ENCODE data around the gene GPR62. TPM values are rescaled to one million over a fixed set of nuclear protein-coding genes. Genes with fewer than 3 reads are reported as not detected.
A peak's percentile ranks its signal among the peaks of the same experiment; 100 is the strongest.

The GPR62 gene
- total RNA-seq, 1 experiment from 2014 or later, result not detected

DNA sequence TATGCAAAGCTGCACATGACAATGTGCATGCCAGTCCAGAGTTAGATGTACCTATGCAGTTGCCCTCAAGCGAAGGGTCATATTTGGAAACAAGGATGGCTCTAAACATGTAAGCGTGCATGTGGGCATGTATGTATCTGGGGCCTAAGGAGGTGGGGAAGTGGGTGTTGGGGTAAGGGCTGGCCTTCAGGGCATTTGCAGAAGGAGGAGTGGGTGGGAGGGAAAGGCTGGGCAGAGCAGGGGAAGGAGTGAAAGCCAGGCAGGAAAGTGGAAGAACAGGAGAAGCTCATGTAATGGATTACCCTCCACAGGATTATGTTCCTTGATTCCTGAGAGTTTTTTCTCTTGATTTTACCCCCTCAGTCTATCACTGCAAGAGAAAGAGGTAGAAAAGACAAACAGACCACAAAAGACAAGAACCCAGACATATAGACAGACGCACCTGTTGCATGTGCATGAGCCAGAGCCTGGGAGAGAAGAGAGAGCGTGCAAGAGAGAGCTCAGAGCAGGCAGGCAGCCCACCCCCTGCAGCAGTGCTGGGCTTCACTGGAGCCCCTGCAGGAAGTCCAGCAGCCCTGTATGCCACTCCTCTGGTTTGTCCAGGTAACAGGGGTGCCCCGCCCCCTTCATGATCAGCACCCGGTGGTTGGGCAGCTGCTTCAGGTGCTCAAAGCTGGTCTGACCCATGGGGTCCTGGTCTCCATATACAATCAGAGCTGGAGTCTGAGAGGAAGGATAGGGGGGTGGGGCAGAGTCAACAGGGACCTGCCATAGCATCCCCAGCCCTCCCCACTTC is 13.9 kb downstream of the GPR62 start:
- BruUV-seq (replicated peaks), result TSS peak; percentile 24
- no peak overlapping the region for H3K27ac Mint-ChIP-seq (ENCODE audit: low read depth, unreplicated experiment)

DNA sequence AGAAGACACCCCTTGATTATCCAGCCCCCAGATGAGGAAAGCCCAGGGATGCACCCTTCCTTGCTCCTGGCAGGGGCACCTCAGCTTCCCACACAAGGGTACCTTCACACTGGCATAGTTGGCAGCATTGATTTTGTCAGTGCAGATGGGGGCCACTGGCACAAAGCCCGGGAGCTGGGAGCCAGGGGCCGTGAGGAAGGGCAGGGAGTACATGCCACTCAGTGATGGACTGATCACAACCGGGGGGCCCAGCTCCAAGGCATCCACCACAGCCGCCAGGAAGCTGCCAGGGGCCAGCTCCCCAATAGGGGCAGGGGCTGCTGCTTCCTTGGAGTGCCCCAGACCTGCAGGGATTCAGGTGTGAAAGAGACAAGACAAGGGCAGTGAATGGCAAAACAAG is 14.7 kb downstream of the GPR62 start:
- TF ChIP-seq, protein P1, sequence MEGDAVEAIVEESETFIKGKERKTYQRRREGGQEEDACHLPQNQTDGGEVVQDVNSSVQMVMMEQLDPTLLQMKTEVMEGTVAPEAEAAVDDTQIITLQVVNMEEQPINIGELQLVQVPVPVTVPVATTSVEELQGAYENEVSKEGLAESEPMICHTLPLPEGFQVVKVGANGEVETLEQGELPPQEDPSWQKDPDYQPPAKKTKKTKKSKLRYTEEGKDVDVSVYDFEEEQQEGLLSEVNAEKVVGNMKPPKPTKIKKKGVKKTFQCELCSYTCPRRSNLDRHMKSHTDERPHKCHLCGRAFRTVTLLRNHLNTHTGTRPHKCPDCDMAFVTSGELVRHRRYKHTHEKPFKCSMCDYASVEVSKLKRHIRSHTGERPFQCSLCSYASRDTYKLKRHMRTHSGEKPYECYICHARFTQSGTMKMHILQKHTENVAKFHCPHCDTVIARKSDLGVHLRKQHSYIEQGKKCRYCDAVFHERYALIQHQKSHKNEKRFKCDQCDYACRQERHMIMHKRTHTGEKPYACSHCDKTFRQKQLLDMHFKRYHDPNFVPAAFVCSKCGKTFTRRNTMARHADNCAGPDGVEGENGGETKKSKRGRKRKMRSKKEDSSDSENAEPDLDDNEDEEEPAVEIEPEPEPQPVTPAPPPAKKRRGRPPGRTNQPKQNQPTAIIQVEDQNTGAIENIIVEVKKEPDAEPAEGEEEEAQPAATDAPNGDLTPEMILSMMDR (IDR thresholded peaks at IDR 0.05; ENCODE audit: unreplicated experiment), result no peak
- H3K9me3 Mint-ChIP-seq (ENCODE audit: unreplicated experiment), result no peaks in the 10 kb centered on the region
- intact Hi-C loops (cut with micrococcal nuclease), result no loop called here
- peaks cover 13% of the 10 kb centered on the region for H3K36me3 Mint-ChIP-seq (ENCODE audit: insufficient read depth, unreplicated experiment)
- H3K4me1 Mint-ChIP-seq (ENCODE audit: insufficient read depth, unreplicated experiment), result peaks cover 19% of the 10 kb centered on the region
- no peak for DNase-seq (ENCODE audit: unreplicated experiment)
- H3K27ac Mint-ChIP-seq (ENCODE audit: low read depth, unreplicated experiment), result no peak overlapping the region
- no peak overlapping the region for H3K4me3 Mint-ChIP-seq (ENCODE audit: unreplicated experiment)
- ChIA-PET CTCF (interaction anchor here (0.7 to 3.0 kb wide), 5 partner anchors 25 to 290 kb away, joined by 3 to 22 read pairs (median 4); partner anchors contain the start of genes PARP3 and RRP9), POLR2A (interaction anchor here (1.0 to 6.5 kb wide), 3 partner anchors 13 to 92 kb away, joined by 3 to 127 read pairs (median 37); partner anchors contain the start of genes ACY1, PARP3 and RRP9)
- BruUV-seq (replicated peaks), result no TSS peak
- no peaks in the 10 kb centered on the region for H3K27me3 Mint-ChIP-seq (ENCODE audit: insufficient read depth, unreplicated experiment)

More for the DNA sequence above, 13.9 kb downstream of the GPR62 start:
- H3K4me1 Mint-ChIP-seq (ENCODE audit: insufficient read depth, unreplicated experiment), result peaks cover 16% of the 10 kb centered on the region
- no peak overlapping the region for H3K4me3 Mint-ChIP-seq (ENCODE audit: unreplicated experiment)
- CTCF ChIA-PET, result interaction anchor here (0.7 to 3.0 kb wide), 5 partner anchors 14 to 289 kb away, joined by 3 to 22 read pairs (median 3); partner anchors contain the start of genes ACY1, PARP3 and RRP9
- intact Hi-C loops (cut with micrococcal nuclease), result no loop called here
- H3K9me3 Mint-ChIP-seq (ENCODE audit: unreplicated experiment), result no peaks in the 10 kb centered on the region
- POLR2A ChIA-PET, result interaction anchor here (1.0 to 6.5 kb wide), 4 partner anchors 14 to 93 kb away, joined by 3 to 127 read pairs (median 22); partner anchors contain the start of genes ACY1, PARP3 and RRP9
- DNase-seq (ENCODE audit: unreplicated experiment), result no peak
- H3K36me3 Mint-ChIP-seq (ENCODE audit: insufficient read depth, unreplicated experiment), result peaks cover 13% of the 10 kb centered on the region
- TF ChIP-seq, protein P1 (IDR thresholded peaks at IDR 0.05; ENCODE audit: unreplicated experiment), result no peak
- H3K27me3 Mint-ChIP-seq (ENCODE audit: insufficient read depth, unreplicated experiment), result no peaks in the 10 kb centered on the region

DNA sequence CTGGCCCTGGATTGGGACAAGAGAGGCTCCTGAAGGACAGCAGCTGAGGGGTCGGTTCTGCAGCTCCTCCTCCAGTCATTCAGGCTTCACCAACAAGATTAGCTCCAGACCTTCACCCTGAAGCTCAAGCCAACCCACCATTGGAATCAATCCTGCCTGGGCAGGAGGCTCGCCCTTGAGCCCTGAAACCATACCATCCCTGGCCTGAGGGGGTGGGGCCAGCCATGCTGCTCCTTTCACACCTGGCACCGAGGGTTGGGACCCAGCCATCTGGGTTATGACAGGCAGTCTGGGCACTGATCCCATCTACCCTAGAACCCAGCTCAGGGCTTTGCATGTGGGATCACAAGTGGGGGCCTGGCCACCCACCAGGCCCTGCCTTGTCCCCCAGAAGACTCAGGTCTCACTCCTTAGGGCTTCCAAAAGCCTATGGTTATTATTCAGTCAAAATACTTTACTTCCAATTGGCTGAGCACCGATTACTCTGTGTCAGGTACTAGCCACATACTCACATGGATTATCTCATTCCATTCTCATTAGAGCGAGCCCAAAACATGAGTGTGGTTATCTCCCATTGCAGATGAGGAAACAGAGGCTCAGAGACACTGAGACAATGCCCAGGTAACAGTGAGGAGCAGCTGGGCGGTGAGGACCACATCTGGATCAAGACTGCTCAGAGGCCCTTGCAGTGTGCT is 15.6 kb downstream of the GPR62 start:
- intact Hi-C loops (cut with micrococcal nuclease), result no loop called here
- ChIA-PET CTCF (interaction anchor here (0.6 to 3.0 kb wide), 4 partner anchors 26 to 164 kb away, joined by 3 to 22 read pairs (median 4); partner anchors contain the start of genes PARP3 and RRP9), POLR2A (interaction anchor here (0.6 to 6.5 kb wide), 4 partner anchors 12 to 861 kb away, joined by 3 to 127 read pairs (median 20); partner anchors contain the start of genes ACY1, PARP3 and RRP9)
- TF ChIP-seq, protein P1 (IDR thresholded peaks at IDR 0.05; ENCODE audit: unreplicated experiment), result no peak
- H3K27me3 Mint-ChIP-seq (ENCODE audit: insufficient read depth, unreplicated experiment), result no peaks in the 10 kb centered on the region
- peaks cover 13% of the 10 kb centered on the region for H3K36me3 Mint-ChIP-seq (ENCODE audit: insufficient read depth, unreplicated experiment)
- H3K4me3 Mint-ChIP-seq (ENCODE audit: unreplicated experiment), result no peak overlapping the region
- no peak overlapping the region for H3K27ac Mint-ChIP-seq (ENCODE audit: low read depth, unreplicated experiment)
- H3K9me3 Mint-ChIP-seq (ENCODE audit: unreplicated experiment), result no peaks in the 10 kb centered on the region
- H3K4me1 Mint-ChIP-seq (ENCODE audit: insufficient read depth, unreplicated experiment), result peaks cover 18% of the 10 kb centered on the region
- no peak for DNase-seq (ENCODE audit: unreplicated experiment)
- BruUV-seq (replicated peaks), result no TSS peak

DNA sequence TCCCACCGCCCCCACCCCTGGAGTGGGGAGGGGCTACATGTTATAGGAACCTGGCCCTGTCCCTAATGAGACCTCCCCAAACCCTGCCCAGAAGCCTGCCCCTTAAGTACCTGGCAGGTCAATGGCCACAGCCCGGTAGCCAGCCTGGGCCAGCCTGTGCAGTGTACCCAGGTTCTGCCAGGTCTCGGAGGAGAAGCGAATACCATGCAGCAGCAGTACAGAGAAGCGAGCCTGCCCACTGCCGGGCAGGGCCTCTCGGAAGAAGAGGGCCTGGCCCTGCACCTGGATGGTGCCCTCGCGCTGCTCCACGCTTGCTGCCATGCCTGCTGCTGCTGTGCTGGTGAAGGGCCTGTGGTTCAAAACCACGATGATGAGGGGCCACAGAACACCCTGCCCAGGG is 16.2 kb downstream of the GPR62 start:
- TF ChIP-seq, protein P1 (IDR thresholded peaks at IDR 0.05; ENCODE audit: unreplicated experiment), result no peak
- no peak for DNase-seq (ENCODE audit: unreplicated experiment)
- BruUV-seq (replicated peaks), result no TSS peak
- H3K4me3 Mint-ChIP-seq (ENCODE audit: unreplicated experiment), result no peak overlapping the region
- H3K27ac Mint-ChIP-seq (ENCODE audit: low read depth, unreplicated experiment), result no peak overlapping the region
- ChIA-PET CTCF (interaction anchor here (3.0 kb wide), 1 partner anchor 29 kb away, joined by 22 read pairs; the partner anchor contains the start of genes PARP3 and RRP9), POLR2A (interaction anchor here (0.6 to 6.5 kb wide), 4 partner anchors 12 to 860 kb away, joined by 3 to 127 read pairs (median 20); partner anchors contain the start of genes ACY1, PARP3 and RRP9)
- H3K9me3 Mint-ChIP-seq (ENCODE audit: unreplicated experiment), result no peaks in the 10 kb centered on the region
- H3K36me3 Mint-ChIP-seq (ENCODE audit: insufficient read depth, unreplicated experiment), result peaks cover 13% of the 10 kb centered on the region
- H3K27me3 Mint-ChIP-seq (ENCODE audit: insufficient read depth, unreplicated experiment), result no peaks in the 10 kb centered on the region
- intact Hi-C loops (cut with micrococcal nuclease), result no loop called here
- H3K4me1 Mint-ChIP-seq (ENCODE audit: insufficient read depth, unreplicated experiment), result peaks cover 16% of the 10 kb centered on the region

Measured in MCF 10A (cell line).